COLO668 (cell line): ENCODE data around the gene NEK11.

Source experiments
- DNase-seq: peaks from one replicate; lab custom pipeline; 2025; ENCODE audit not compliant: unreplicated experiment; lab: John Stamatoyannopoulos, UW

Gene NEK11

DNA sequence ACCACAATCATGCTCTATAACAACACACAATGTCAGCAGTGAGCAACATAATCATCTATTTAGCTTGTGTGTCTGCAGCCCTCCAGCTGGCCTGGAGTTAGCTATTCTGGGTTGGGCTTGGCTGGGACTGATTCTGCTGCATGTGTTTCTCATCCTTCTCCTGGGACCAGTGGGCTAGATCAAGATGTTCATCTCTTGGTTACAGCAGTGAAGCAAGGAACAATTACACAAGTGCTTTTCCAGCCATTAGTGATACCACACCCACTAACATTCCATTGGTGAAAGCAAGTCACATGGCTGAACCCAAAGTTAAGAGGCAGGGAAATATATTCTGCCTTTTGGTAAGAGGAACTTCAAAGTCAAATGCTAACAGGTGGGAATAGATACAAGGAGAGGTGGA is 369.5 kb downstream of the NEK11 start:
- DNase-seq: no peak

DNA sequence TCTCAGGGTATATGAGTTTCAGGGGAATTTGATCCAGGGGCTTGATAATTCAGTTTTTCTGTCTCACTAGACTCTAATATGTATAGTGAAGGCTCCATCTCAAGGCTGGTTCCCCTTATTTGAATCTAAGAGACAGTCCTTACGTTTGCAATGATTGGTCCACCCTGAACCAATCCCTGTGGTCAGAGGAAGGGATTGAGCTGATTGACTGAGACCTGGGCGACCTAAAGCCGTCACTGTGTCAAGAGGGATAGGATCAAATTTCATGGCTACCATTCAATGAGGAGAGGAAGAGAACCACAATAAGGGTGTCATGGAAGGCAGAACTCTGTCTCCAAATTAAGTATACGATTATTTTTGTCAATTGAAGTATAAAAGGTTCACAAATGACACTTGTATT is 371.2 kb downstream of the NEK11 start:
- no peak for DNase-seq
